NB4 (cell line): ENCODE data around the gene EFTUD2.

Experiments used
- DNase-seq: peaks from one replicate; pipeline ENCODE4 v3.0.0; 2010; ENCODE audit warnings: low read depth
- H3K4me3 ChIP-seq: one replicate; pipeline ENCODE4 v1.5.1; 2011; ENCODE audit warnings: mild to moderate bottlenecking, low read depth, low read length, moderate library complexity
- MYC ChIP-seq: IDR thresholded peaks from 2 replicates; pipeline ENCODE4 v1.6.1; 2011; ENCODE audit warnings: low read depth, low read length
- POLR2A ChIP-seq: IDR thresholded peaks from 2 replicates; pipeline ENCODE4 v1.6.1; 2011; ENCODE audit warnings: mild to moderate bottlenecking; ENCODE audit not compliant: insufficient read length; ENCODE audit errors: extremely low read depth
- TF ChIP-seq, protein P1 (sequence below): IDR thresholded peaks from 2 replicates; pipeline ENCODE4 v1.6.1; 2011; ENCODE audit warnings: low read depth, low read length
- TF ChIP-seq, protein P2 (sequence below): IDR thresholded peaks from one replicate; pipeline ENCODE4 v1.5.1; 2012; ENCODE audit warnings: low read depth, low read length

The EFTUD2 gene

DNA sequence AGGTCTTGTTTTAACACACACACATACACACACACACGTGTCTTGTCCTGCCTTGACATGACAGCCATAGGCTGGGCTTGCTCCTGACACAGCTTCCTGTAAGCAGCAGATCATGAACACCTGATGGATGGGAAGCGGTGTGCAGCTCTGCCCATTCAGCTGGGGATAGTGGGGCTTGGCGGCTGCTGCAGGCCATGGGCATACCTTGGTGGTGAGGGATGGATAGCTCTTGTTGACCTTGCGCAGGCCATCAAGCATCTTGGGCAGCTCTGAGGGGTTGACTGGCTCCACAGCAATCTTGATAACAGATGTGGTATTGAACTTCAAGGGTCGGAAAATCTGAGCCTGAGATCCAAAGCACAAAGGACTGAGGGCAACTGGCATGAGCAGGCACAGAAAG lies 39.5 kb downstream of the EFTUD2 start:
- TF ChIP-seq, protein P1, sequence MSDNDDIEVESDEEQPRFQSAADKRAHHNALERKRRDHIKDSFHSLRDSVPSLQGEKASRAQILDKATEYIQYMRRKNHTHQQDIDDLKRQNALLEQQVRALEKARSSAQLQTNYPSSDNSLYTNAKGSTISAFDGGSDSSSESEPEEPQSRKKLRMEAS: no peak
- no peak for TF ChIP-seq MYC
- TF ChIP-seq, protein P2, sequence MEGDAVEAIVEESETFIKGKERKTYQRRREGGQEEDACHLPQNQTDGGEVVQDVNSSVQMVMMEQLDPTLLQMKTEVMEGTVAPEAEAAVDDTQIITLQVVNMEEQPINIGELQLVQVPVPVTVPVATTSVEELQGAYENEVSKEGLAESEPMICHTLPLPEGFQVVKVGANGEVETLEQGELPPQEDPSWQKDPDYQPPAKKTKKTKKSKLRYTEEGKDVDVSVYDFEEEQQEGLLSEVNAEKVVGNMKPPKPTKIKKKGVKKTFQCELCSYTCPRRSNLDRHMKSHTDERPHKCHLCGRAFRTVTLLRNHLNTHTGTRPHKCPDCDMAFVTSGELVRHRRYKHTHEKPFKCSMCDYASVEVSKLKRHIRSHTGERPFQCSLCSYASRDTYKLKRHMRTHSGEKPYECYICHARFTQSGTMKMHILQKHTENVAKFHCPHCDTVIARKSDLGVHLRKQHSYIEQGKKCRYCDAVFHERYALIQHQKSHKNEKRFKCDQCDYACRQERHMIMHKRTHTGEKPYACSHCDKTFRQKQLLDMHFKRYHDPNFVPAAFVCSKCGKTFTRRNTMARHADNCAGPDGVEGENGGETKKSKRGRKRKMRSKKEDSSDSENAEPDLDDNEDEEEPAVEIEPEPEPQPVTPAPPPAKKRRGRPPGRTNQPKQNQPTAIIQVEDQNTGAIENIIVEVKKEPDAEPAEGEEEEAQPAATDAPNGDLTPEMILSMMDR: no peak
- no peak for TF ChIP-seq POLR2A
- no peak for DNase-seq
- no peak overlapping the region for H3K4me3 ChIP-seq

DNA sequence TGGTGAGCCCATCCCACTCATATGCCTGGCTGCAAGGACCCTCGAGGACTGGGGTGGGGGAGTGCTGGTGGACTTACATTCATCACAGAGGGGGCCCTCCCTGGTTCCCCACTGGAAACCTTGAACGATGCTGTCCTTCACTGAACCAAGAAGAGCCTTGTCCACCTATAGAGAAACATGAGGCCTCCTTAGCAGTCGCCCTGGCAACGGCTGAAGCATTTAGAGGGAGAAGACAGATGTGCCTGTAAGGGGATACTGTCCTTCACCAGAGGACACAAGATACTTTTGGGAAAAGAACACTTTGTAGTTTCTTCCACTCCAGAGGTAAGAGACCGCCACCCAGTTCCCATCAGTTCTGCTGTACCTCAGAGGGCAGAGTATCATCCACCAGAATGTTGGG lies 45.1 kb downstream of the EFTUD2 start:
- H3K4me3 ChIP-seq: no peak overlapping the region
- no peak for DNase-seq
- TF ChIP-seq, protein P2: no peak
- TF ChIP-seq POLR2A (no peak), MYC (no peak)
- TF ChIP-seq, protein P1: no peak

DNA sequence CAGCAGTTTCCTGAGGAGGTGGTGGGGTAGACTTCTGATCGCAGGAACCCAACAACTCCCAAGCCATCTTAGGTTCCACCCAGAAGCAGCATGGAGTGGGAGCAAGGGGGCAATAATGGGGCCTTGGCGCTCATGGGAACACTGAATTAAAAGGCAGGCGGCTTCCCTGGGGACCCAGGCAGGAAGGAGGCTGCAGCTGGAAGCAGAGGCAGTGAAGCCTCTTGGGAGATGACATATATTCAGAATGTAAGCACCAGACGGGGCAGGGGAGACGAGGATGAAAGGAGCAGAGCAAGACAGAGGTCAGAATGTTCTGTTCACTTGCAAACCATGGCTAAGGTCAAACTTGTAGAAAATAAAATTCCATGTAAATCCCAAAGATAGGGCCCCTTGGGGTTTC lies 48.6 kb downstream of the EFTUD2 start:
- TF ChIP-seq, protein P1: no peak
- TF ChIP-seq, protein P2: no peak
- no peak for TF ChIP-seq POLR2A
- TF ChIP-seq MYC: no peak
- no peak overlapping the region for H3K4me3 ChIP-seq
- DNase-seq: peak; percentile 22

DNA sequence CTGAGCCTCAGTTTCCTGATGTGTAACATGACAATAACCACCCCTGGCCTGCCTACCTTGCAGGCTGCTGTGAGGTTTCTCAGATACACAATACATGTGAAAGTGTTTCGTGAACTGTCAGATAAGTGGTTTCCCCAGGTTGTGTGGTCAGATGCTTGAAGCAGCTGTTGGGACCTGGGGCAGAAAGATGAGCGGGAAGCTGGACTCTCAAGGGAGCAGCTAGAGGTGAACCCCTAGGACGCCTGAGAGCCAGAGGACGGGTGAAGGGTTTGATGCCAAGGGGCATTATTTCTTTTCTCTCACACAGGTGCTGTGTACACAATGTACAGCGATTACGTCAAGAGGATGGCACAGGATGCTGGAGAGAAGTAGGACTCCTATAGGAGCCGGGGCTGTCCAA lies 49.2 kb downstream of the EFTUD2 start:
- no peak overlapping the region for H3K4me3 ChIP-seq
- no peak for DNase-seq
- TF ChIP-seq, protein P2: no peak
- no peak for TF ChIP-seq POLR2A

DNA sequence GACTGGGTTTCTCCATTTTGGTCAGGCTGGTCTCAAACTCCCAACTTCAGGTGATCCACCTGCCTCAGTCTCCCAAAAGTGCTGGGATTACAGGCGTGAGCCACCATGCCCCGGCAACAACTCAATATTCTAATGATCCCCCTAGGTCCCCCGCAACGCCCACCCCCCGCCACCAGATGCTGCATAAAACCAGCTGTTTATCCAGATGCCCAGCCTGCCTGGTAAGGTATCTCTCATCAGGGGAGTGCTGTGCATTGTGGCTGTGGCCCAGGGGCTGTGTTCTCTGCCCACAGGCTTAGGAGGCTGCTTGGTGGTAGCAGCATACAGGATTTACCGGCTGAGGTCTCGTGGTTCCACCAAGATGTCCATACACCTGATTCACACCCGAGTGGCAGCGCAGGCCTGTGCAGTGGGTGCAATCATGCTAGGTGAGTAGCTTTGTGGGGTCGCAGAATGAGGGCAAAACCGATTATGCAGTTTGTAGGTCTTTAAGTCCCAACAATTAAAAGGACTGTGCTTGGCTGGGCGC lies 50.2 kb downstream of the EFTUD2 start:
- no peak overlapping the region for H3K4me3 ChIP-seq
- no peak for DNase-seq
- TF ChIP-seq, protein P2: no peak
- TF ChIP-seq, protein P1: no peak
- TF ChIP-seq POLR2A (no peak), MYC (no peak)

DNA sequence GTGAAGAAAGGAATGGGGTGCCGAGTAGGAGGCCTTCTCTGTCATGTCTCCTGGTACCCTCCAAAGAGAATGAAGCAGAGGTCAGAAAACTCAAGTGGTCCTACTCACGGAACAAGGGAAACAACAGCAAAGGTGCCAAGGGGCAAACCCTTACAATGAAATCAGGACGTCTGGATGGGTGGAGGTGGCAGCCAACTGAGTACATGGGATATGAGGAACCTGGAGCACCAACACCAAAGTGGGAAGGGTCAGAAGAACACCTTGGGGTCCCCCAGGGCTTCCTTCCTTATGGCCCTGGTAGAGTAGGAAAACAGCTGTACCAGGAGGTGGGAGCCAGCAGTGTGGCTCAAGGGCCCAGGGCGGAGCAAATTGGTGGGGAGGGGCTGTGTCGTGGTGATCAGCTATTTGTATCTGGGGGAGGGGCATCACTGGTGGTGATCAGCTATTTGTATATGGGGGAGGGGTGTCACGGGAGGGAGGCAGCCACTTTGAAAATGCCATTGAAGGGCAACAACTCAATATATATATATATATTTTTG lies 50.9 kb downstream of the EFTUD2 start:
- TF ChIP-seq POLR2A (no peak), MYC (no peak)
- TF ChIP-seq, protein P2: no peak
- TF ChIP-seq, protein P1: no peak
- DNase-seq: no peak
- no peak overlapping the region for H3K4me3 ChIP-seq
